ENCODE results near the gene ADGRF3.
"Not testable (repeated sequence)": the region's sequence is repeated elsewhere in the genome, so short reads cannot be mapped to it uniquely, and the experiment has no call there.

DNA sequence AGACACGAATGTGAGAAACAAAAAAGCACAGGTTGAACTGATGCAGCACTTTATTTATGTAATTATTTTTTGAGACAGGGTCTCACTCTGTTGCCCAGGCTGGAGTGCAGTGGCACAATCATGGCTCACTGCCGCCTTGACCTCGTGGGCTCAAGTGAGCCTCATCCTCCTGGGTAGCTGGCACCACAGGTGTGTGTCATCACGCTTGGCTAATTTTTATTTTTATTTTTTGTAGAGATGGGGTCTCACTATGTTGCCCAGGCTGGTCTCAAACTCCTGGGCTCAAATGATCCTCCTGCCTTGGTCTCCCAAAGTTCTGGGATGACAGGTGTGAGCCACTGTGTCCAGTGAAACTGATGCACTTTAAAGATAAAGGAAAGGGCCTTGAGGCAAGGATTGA lies 17.5 kb downstream of the ADGRF3 start:
- TF ChIP-seq POLR2A, POLR2AphosphoS5 (IDR thresholded peaks at IDR 0.05; ENCODE audit: low read depth, low read length): not testable (repeated sequence)

Measured in GM12892 (cell line).